Left colon (tissue), 2 donors: ENCODE data around the gene IL17RD. TPM values are rescaled to one million over a fixed set of nuclear protein-coding genes. Genes with fewer than 3 reads are reported as not detected.
A peak's percentile ranks its signal among the peaks of the same experiment; 100 is the strongest.

Experiments used
- ATAC-seq: fragments of 200-7000 bp; cut with Tn5 transposase; one replicate; pipeline ENCODE4 v1.9.1; 2020; ENCODE audit warnings: mild to moderate bottlenecking, moderate library complexity
- DNase-seq, 2 donors: peaks; one replicate each; pipeline ENCODE4 v3.0.0-alpha.2; 2020
- intact Hi-C, 2 donors: fragments of 100-400 bp; cut with DNase I in 1 of 2; cut with micrococcal nuclease in 1 of 2; formaldehyde crosslinking; loops; one replicate each; pipeline versions ENCODE4 v1.11.2 to v1.14.0; 2022; cut with DNase I, micrococcal nuclease
- total RNA-seq, 2 donors: library from RNA; stranded (reverse); fragmentation: NEBNext Ultra II Directional; extraction: Animal tissue kit (Norgen Biotek cat#: 25700); gene quantifications; one replicate each; pipeline ENCODE4 v1.2.1, GENCODE V29; 2021
- donor health status: DM: no; HTN: no; CAD: no.
- donor health status: DM: yes; HTN: yes; CAD: no.

Gene IL17RD
- total RNA-seq, 2 donors from 2014 or later, result 0.85 to 2.7 TPM

DNA sequence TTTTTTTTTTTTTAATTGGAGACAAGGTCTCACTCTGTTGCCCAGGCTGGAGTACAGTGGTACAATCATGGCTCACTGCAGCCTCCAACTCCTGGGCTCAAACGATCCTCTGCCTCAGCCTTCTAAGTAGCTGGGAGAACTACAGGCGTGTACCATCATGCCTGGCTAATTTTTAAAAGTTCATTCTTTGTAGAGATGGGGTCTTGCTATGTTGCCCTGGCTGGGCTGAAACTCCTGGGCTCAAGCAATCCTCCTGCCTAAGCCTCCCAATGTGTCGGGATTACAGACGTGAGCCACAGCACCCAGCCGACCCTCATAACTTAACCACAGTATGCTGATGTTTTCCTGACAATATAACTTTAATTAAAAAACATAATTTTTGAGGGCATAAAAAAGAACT is 24.3 kb downstream of the IL17RD start:
- DNase-seq (no peak), ATAC-seq (no peak)
- intact Hi-C loops, result no loop called here

DNA sequence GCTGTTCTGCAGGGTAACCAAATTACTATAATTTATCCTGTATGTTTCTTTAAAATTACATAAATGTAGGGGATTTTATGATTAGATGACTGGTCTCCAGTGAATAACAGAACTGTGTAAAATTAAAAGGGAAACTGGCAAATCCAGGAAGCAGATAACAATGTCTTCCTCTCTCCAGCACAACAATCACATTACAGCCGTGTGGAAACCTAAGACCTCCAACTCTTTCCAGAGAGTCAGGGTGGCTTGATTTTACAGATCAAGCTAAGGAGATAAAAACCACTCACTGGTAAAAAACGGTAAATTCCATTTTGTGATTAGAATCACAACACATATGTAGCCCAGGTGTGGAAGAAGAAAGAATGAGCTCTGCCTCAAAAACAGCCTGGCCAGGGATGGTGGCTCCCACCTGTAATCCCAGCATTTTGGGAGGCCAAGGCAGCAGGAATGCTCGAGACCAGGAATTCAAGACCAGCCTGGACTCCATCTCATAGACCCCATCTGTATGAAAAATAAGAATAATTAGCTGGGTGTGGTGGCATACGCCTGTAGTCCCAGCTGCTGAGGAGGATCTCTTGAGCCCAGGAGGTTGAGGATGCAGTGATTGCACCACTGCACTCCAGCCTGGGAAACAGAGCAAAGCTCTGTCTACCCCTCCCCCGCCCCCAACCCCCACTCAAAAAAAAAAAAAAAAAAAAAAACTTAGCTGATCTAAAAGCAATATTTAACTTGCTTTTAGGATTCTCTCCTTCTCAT is 29.0 kb downstream of the IL17RD start:
- intact Hi-C loops, result no loop called here
- ATAC-seq (no peak), DNase-seq (no peak)

DNA sequence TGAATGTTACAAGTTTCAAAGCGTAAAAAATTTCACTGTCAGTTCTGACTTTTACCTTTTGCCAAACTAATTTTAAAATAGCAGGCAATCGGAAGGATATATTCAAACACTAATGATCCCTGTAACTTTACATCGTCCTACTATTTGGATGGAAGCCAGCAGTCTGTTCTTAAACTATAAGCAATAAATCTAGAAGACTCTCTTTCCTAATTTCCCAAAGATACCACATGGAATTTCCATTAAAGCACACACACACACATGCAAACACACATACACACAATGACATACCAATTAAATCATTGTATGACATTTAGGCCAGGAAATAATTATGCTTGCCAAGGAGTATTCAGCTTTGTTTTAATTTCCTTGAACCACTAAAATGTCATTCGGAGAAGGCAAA is 32.0 kb downstream of the IL17RD start:
- intact Hi-C loops, result no loop called here
- no peak for ATAC-seq
- DNase-seq, result no peak

DNA sequence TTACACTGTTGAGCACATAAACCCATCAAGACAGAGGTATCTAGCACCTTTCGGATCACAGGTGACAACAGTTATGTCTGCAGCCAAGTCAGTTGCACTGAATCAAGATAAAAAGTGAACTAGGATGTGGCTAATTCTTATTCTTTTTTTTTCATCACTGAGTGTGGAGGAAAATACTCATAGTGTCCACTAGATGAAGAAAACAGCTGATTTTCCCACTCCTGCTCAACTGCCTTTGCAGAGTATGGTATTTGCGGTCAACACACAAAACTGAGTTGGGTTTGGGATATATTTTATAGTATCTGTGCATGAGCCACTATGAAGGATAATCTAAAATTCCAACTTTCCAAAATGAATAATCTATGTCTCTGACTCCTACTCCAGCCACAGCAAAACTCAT is 32.5 kb downstream of the IL17RD start:
- intact Hi-C loops, result no loop called here
- DNase-seq (no peak), ATAC-seq (no peak)

DNA sequence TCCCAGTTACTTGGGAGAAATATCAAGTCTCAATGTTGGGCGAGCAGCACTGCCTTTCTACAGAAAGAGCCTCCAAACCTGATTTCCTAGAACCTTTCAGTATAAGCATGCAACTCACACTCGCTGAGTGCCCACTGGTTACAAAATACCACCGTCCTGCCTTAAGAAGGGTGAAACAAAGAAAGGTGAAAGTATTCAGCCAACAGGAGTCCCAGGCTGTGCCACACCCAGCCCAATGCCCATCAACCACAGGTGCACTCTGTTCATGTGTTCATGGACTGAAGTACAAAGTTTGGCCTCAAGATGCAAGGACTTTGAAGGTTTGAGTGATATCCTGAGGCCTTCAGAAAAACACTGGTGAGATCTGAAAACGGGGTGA is 34.0 kb downstream of the IL17RD start:
- ATAC-seq, result no peak
- no peak for DNase-seq
- intact Hi-C loops, result no loop called here

DNA sequence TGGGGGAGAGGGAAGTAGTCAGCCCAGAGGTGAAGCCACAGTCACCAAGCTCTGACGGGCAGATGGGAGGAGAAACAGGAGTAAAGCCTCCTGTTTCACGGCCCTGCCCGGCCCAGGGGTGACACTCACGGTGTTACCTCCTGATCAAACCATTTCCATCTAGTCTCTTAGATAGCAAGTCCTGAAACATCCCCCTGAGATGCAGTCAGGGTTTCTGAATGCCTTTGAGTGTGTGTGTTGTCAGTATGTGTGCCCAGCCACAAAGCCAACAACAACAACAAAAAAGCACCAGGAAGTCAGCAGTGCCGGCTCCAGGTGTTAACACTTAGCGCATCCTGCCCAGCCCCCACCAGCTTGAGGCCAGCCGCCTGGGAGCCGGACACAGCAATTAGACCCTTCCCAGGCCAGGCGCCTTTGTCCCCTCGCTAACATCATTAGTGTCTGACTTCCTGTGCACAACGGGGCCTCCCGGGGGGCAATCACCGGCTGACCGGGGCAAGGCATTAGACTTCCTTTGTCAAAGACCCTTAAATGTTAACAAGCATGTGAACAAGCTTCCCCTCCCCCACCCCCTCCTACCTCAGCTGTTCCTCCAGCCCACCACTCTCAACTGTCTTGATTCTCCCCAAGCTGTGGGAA is 34.5 kb downstream of the IL17RD start:
- DNase-seq (no peak), ATAC-seq (no peak)
- intact Hi-C loops, result no loop called here

DNA sequence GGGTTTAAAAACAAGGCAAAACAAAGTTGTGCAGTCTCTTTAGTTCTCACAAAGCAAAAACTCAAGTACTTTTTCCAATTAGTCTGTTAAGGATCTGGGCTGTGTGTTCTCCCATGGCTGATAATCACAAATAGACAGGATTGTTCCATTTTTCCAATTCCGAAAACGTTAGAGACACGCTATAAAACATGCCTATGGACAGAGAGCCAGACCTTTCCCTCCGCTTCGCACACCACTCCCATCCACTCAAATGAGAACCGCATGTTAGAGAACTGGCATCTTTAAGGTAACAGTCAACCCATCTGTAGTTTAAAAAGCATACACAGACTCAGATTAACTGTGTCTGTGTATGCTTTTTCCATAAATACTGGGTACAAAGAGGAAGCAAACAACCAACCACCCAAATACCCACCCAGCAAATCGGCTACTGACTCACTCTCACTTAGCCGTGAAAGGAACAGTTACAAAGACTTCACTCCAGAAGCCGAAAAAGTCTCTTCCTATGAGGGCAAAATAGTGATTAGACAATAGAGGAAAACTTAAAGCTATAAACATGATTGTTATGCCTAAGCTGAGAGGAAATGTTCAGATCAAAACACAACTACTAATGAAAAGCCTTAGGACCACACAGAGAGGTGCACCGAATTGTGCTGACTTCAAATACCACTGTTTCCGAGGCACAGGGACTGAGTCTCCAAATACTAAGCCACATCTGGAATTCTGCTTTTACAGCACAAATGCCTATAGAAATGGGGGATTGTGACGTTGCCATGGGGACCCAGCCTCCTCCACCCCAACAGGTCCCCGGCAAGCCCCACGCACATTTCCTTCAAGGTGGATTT is 36.1 kb downstream of the IL17RD start:
- intact Hi-C loops, result no loop called here
- ATAC-seq (no peak), DNase-seq (no peak)

DNA sequence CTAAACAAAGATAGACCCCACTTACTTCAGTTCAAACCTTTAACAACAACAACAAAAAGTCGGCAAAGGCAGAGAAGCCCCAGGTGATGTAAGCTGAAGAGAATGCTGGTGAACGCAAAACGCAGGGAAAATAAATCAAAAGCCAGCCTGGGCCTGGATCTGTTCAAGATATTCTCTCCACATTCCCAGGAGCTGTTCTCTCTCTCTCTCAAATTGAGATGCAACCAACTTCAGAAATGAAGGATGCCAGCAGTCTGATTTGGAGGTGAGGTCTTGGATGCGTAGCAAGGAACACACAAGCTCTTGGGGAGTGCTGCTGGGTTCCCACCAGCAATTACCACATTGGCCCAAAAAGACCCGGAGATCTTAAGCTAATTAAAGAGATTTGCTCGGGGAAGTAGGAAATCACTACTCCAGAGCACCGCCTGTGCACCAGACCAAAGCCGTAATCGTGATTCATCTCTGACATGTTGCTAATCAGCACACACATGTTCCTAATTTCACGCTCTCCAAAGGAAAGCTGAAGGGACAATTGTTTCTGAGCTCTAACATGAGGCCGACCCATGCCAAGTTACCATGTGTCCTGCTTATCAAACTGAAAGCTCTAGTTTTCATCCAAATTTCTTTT is 37.1 kb downstream of the IL17RD start:
- intact Hi-C loops, result no loop called here
- no peak for DNase-seq
- ATAC-seq, result no peak

DNA sequence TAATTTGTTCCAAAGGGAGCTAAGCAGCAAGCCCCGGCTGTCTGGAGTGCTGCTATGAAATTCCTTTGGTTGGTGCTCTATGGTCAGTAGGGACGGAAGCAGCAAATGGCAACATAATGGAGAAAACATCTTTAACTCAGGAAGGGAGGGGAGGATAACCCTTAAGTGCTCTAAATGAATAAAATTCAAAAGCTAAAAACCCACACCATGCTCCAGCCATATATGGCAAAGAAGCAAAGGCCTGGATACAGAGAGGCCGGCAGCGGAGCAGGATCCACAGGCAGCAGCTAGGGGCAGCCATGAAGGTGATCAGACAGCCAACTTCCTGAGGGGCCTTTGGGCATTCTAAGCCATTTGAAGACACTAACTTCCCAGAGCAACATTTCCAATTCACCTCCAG is 38.9 kb downstream of the IL17RD start:
- ATAC-seq (no peak), DNase-seq (no peak)
- intact Hi-C loops, result no loop called here

DNA sequence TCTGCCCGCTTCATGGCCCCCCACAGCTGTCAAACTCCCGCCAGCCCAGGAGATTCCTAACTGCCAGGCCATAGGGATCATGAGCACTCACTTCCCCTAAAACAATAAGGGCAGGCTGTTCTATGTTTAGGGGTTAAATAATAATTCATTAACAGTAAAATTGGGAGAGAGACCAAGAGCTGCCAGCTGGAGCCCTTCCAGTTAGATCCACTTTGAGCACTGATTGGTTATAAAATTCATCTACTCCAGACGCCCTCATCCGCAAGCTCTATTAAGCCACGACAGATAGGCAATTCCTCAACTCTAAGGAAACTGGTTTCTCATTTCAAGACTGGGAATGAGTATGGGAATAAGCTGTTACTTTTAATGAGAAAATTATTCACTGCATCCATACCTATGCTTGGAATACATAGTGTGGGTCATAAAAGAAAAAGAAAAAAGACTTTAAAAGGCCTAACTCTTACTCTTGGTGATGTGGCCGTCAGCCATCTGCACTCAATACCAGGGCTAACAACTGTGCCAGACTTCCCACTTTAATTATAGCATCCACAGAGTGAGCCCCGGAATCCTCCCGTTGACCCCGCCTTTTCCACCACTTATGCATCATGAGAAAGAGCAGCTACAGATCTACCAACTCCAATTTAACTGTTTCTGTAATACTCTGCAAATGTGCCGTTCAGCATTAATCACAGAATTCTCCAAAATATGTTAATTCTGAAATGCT is 44.5 kb downstream of the IL17RD start:
- intact Hi-C loops, result no loop called here
- no peak for DNase-seq
- no peak for ATAC-seq

DNA sequence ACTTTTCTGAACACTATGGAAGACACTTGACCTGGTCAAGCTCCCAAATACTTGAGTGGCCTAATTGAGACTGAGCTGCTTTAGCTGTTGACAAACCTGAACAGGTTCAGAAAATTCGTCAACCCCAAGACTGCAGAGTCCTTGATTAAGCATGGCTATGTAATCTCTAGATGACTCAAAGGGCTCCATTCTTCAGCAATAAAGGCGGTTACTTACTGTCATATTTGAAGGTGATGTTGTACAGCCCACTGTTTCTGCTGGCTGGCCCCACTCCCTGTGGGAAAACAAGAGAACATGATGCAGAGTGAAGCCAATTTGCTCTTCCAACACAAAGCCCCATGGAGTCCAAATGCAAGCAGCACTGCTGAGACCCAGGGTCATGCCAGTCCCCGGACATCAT is 45.1 kb downstream of the IL17RD start:
- no peak for DNase-seq
- intact Hi-C loops, result no loop called here
- ATAC-seq, result no peak

DNA sequence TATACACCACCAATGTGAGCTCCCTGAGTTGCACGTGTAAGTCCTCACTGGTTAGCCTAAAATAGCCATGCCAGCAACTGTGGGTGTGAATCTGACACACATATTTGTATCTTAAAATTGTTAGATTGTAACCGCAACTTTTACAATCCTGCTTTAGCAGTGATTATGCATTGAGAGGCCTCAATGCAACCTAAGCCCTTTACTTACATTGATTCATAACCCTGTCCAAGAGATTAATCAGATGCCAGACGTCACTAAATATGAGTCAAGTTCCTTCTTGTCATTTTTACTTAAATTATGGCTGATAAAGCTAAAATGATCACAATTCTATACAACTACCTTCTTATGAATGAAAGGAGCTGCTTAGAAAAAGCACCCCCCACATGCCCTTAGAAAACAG is 46.9 kb downstream of the IL17RD start:
- ATAC-seq (no peak), DNase-seq (no peak)
- intact Hi-C loops, result no loop called here

DNA sequence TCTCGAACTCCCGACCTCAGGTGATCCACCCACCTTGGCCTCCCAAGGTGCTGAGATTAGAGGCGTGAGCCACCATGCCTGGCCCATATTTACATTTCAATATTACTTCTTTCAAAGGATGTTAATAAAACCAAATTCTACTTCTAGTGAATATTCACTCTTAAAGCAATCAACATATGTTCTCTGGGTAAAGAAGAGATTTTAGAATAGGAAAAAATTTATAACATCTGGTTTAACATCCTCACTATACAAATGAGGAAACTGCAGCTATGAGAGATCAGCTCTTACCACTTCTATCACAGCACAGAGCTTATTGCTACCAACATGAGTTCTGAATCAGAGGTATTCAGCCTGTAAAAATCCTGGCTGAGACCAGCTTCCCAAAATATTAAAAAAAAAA is 48.7 kb downstream of the IL17RD start:
- DNase-seq, result no peak
- ATAC-seq, result no peak
- intact Hi-C loops, result no loop called here

DNA sequence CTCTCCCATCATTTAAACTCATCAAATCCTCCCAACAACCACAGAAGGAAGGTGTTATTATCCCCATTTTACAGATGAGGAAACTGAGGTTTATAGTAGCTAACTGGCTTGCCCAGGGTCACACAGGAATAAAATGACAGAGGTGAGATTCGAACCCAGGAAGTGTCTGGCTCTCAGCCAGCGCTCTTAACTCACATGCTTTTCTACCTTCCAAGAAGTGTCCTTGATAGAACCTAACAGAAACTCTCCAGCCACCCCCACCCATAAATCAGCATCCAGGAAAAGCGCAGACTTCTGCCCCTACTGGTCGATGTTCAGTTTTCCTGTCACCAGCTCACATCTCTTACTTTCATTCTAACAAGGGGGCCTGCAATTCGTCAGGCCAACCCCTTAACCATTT is 52.9 kb downstream of the IL17RD start:
- intact Hi-C loops, result no loop called here
- DNase-seq, result no peak
- no peak for ATAC-seq

DNA sequence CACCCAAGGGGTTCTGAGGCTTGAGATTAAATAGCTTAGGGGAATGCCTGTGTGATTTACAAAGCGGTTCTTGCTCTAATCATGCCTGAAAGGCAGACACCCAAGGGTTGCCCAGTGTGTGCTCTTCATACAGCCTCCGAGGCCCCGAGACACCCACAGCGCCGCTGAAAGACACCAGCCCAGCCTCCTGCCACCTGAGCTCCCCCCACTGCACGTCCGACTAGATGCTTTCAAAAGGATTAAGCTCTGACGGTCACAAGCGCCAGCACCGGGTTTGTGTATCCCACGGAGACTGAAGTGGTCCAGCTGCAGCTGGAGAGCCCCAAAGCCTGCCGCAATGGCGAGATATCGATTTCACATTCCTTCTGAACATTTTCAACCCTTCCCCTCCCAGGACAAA is 54.4 kb downstream of the IL17RD start:
- intact Hi-C loops, result no loop called here
- no peak for ATAC-seq
- no peak for DNase-seq

DNA sequence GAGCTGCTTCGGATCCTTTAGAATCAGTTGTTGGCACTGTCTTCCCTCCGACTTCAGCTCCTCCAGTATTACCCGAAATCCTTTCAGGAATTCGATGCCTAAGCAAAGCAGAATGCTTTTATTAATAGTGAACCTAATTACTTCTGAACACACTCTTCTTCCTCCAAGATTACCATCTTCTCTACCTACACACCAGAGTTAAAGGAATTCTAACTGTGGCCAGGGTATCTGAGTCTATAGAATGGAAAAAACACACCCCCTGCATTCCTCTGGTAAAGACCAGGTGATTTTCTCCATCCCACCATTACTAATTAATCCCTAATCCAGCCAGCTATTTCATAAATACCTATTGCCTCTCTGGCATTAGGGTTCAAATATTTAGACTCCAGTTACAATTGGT is 54.9 kb downstream of the IL17RD start:
- DNase-seq (no peak), ATAC-seq (no peak)
- intact Hi-C loops, result no loop called here

DNA sequence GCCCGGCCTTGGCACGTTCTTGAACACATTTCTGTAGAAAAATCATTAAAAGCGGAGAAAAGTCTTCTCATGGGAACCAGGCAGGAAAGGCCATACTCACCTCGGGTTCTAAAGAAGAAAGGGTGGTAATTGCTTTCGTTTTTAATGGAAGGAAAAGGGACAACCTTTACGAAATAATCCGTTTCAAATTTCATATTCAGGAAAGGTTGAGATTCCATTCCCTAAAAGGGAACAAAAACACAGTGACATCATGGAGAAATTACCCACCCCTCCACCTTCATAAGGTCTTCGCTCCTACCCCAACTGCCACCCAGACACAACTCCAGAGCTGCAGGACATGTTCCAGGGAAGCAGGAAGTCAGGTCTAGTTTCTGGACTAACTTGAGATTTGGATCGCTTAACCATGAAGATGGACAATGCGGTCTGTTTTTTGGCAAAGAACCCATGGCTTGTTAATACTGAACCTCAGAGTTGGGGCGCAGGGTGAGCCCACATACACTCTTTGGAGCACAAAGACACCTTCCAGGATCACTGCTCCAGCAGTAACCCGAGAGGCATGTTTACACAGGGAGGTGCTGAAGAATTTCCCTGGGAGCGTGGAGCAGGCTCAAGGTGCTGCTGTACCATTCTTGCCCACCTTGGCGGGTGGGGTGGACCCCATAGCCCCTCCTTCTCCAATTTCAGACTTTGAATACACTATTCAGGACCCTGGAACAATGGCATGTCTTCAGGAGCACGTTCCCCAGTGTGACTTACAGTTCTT is 55.5 kb downstream of the IL17RD start:
- intact Hi-C loops, result no loop called here
- DNase-seq (no peak), ATAC-seq (peak; percentile 46)

DNA sequence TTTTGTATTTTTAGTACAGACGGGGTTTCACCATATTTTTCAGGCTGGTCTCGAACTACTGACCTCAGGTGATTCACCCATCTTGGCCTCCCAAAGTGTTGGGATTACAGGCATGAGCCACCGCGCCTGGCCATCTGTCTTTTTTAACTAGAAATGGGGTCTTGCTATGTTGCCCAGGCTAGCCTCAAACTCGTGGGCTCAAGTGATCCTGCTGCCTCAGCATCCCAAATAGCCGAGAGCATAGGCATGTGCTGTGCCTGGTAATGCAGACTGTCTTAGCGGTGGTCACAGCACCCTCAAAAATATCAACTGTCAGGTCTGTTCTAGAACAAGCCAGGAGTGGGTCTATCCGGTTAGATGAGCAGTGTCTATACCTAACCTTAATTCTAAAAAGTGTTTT is 56.5 kb downstream of the IL17RD start:
- DNase-seq (no peak), ATAC-seq (no peak)
- intact Hi-C loops, result no loop called here
